Measurements from ENCODE around the gene NES.
A peak's percentile ranks its signal among the peaks of the same experiment; 100 is the strongest.

The NES gene

GRCh38 chr1:156655151-156655903 is 21.9 kb downstream of the NES start:
- Histone ChIP-seq H4K91ac (ENCODE audit: low read depth, low read length) (no peak overlapping the region), H3K14ac (ENCODE audit: low read length) (no peak overlapping the region), H3K27me3 (ENCODE audit: insufficient read depth, low read length) (peaks cover 10% of the 10 kb centered on the region), H3K4me3 (ENCODE audit: low read depth, low read length) (no peak overlapping the region), H3K9me3 (ENCODE audit: insufficient read depth, low read depth, low read length) (no peaks in the 10 kb centered on the region), H3K4me1 (ENCODE audit: control insufficient read depth in 1 of 2, insufficient read depth in 2 of 2, low read length in 2 of 2) (peaks cover 5 to 12% of the 10 kb centered on the region in 2 experiments), H3K36me3 (ENCODE audit: control insufficient read depth in 1 of 2, insufficient read depth in 2 of 2, low read length in 2 of 2) (no peaks in the 10 kb centered on the region), H2BK12ac (ENCODE audit: low read length) (no peak overlapping the region), H3K23ac (ENCODE audit: low read length) (no peak overlapping the region), H2BK5ac (ENCODE audit: low read depth, low read length, poor library complexity) (no peak overlapping the region), H2AFZ (ENCODE audit: insufficient read depth, low read length, poor library complexity) (no peak overlapping the region), H2AK5ac (ENCODE audit: low read length) (no peak overlapping the region), H4K12ac (ENCODE audit: low read depth, low read length) (no peak overlapping the region), H3K4ac (ENCODE audit: low read depth, low read length) (no peak overlapping the region), H3K4me2 (ENCODE audit: low read length) (no peak overlapping the region), H2BK120ac (ENCODE audit: insufficient read depth, low read length, poor library complexity) (no peak overlapping the region), H3K79me1 (ENCODE audit: low read length) (peaks cover 1% of the 10 kb centered on the region), H3K27ac (ENCODE audit: low read depth, low read length) (no peak overlapping the region), H3K9ac (ENCODE audit: low read length) (no peak overlapping the region), H3K18ac (ENCODE audit: low read length) (no peak overlapping the region), H3K79me2 (ENCODE audit: control insufficient read depth, insufficient read depth, low read length, poor library complexity) (no peaks in the 10 kb centered on the region), H4K8ac (ENCODE audit: low read depth, low read length) (no peak overlapping the region)
- DNase-seq = no peak
- no CpG with 5 or more reads among the region's 2 CpGs for WGBS (ENCODE audit: extremely low coverage, insufficient coverage, insufficient read length)

GRCh38 chr1:156654700-156655099 is 22.5 kb downstream of the NES start:
- no peaks in the 10 kb centered on the region for H3K9me3 ChIP-seq (ENCODE audit: insufficient read depth, low read depth, low read length)
- no peak overlapping the region for H3K14ac ChIP-seq (ENCODE audit: low read length)
- DNase-seq = no peak
- no CpG with 5 or more reads among the region's 1 CpG for WGBS (ENCODE audit: extremely low coverage, insufficient coverage, insufficient read length)
- H3K4ac ChIP-seq (ENCODE audit: low read depth, low read length) = no peak overlapping the region
- no peak overlapping the region for H3K9ac ChIP-seq (ENCODE audit: low read length)
- H2BK5ac ChIP-seq (ENCODE audit: low read depth, low read length, poor library complexity) = no peak overlapping the region
- peaks cover 11% of the 10 kb centered on the region for H3K27me3 ChIP-seq (ENCODE audit: insufficient read depth, low read length)
- no peak overlapping the region for H2BK120ac ChIP-seq (ENCODE audit: insufficient read depth, low read length, poor library complexity)
- H4K91ac ChIP-seq (ENCODE audit: low read depth, low read length) = no peak overlapping the region
- H3K23ac ChIP-seq (ENCODE audit: low read length) = no peak overlapping the region
- no peaks in the 10 kb centered on the region for H3K79me2 ChIP-seq (ENCODE audit: control insufficient read depth, insufficient read depth, low read length, poor library complexity)
- H2AFZ ChIP-seq (ENCODE audit: insufficient read depth, low read length, poor library complexity) = no peak overlapping the region
- H4K8ac ChIP-seq (ENCODE audit: low read depth, low read length) = no peak overlapping the region
- H4K12ac ChIP-seq (ENCODE audit: low read depth, low read length) = no peak overlapping the region
- no peak overlapping the region for H2AK5ac ChIP-seq (ENCODE audit: low read length)
- H3K4me3 ChIP-seq (ENCODE audit: low read depth, low read length) = no peak overlapping the region
- no peak overlapping the region for H3K4me2 ChIP-seq (ENCODE audit: low read length)
- H2BK12ac ChIP-seq (ENCODE audit: low read length) = no peak overlapping the region
- no peaks in the 10 kb centered on the region for H3K36me3 ChIP-seq (ENCODE audit: control insufficient read depth in 1 of 2, insufficient read depth in 2 of 2, low read length in 2 of 2)
- H3K27ac ChIP-seq (ENCODE audit: low read depth, low read length) = no peak overlapping the region
- no peak overlapping the region for H3K18ac ChIP-seq (ENCODE audit: low read length)
- peaks cover 2 to 9% of the 10 kb centered on the region in 2 experiments for H3K4me1 ChIP-seq (ENCODE audit: control insufficient read depth in 1 of 2, insufficient read depth in 2 of 2, low read length in 2 of 2)
- no peaks in the 10 kb centered on the region for H3K79me1 ChIP-seq (ENCODE audit: low read length)

GRCh38 chr1:156652992-156653355 is 24.2 kb downstream of the NES start:
- H3K4me3 ChIP-seq (ENCODE audit: low read depth, low read length) = no peak overlapping the region
- H3K18ac ChIP-seq (ENCODE audit: low read length) = no peak overlapping the region
- H3K4me1 ChIP-seq (ENCODE audit: control insufficient read depth in 1 of 2, insufficient read depth in 2 of 2, low read length in 2 of 2) = peaks cover 0 to 7% of the 10 kb centered on the region in 2 experiments
- no peak overlapping the region for H2BK12ac ChIP-seq (ENCODE audit: low read length)
- H2AFZ ChIP-seq (ENCODE audit: insufficient read depth, low read length, poor library complexity) = no peak overlapping the region
- H3K14ac ChIP-seq (ENCODE audit: low read length) = no peak overlapping the region
- H3K23ac ChIP-seq (ENCODE audit: low read length) = no peak overlapping the region
- H3K36me3 ChIP-seq (ENCODE audit: control insufficient read depth in 1 of 2, insufficient read depth in 2 of 2, low read length in 2 of 2) = no peaks in the 10 kb centered on the region
- no peak overlapping the region for H3K9ac ChIP-seq (ENCODE audit: low read length)
- H4K8ac ChIP-seq (ENCODE audit: low read depth, low read length) = no peak overlapping the region
- H4K91ac ChIP-seq (ENCODE audit: low read depth, low read length) = no peak overlapping the region
- H3K9me3 ChIP-seq (ENCODE audit: insufficient read depth, low read depth, low read length) = peaks cover 4% of the 10 kb centered on the region
- H3K27ac ChIP-seq (ENCODE audit: low read depth, low read length) = no peak overlapping the region
- no peaks in the 10 kb centered on the region for H3K79me1 ChIP-seq (ENCODE audit: low read length)
- H2BK120ac ChIP-seq (ENCODE audit: insufficient read depth, low read length, poor library complexity) = no peak overlapping the region
- no peak overlapping the region for H3K4ac ChIP-seq (ENCODE audit: low read depth, low read length)
- DNase-seq = no peak
- no CpG with 5 or more reads among the region's 9 CpGs for WGBS (ENCODE audit: extremely low coverage, insufficient coverage, insufficient read length)
- no peaks in the 10 kb centered on the region for H3K79me2 ChIP-seq (ENCODE audit: control insufficient read depth, insufficient read depth, low read length, poor library complexity)
- H3K27me3 ChIP-seq (ENCODE audit: insufficient read depth, low read length) = peaks cover 17% of the 10 kb centered on the region
- no peak overlapping the region for H4K12ac ChIP-seq (ENCODE audit: low read depth, low read length)
- no peak overlapping the region for H3K4me2 ChIP-seq (ENCODE audit: low read length)
- H2AK5ac ChIP-seq (ENCODE audit: low read length) = no peak overlapping the region
- no peak overlapping the region for H2BK5ac ChIP-seq (ENCODE audit: low read depth, low read length, poor library complexity)

GRCh38 chr1:156652131-156652991 is 24.8 kb downstream of the NES start:
- Histone ChIP-seq H3K18ac (ENCODE audit: low read length) (no peak overlapping the region), H2BK120ac (ENCODE audit: insufficient read depth, low read length, poor library complexity) (no peak overlapping the region), H3K4ac (ENCODE audit: low read depth, low read length) (no peak overlapping the region), H3K14ac (ENCODE audit: low read length) (no peak overlapping the region), H3K27me3 (ENCODE audit: insufficient read depth, low read length) (peaks cover 20% of the 10 kb centered on the region), H3K79me2 (ENCODE audit: control insufficient read depth, insufficient read depth, low read length, poor library complexity) (no peaks in the 10 kb centered on the region), H2BK5ac (ENCODE audit: low read depth, low read length, poor library complexity) (no peak overlapping the region), H3K79me1 (ENCODE audit: low read length) (no peaks in the 10 kb centered on the region), H4K8ac (ENCODE audit: low read depth, low read length) (no peak overlapping the region), H3K4me3 (ENCODE audit: low read depth, low read length) (no peak overlapping the region), H3K9me3 (ENCODE audit: insufficient read depth, low read depth, low read length) (peaks cover 4% of the 10 kb centered on the region), H3K4me1 (ENCODE audit: control insufficient read depth in 1 of 2, insufficient read depth in 2 of 2, low read length in 2 of 2) (peaks cover 0 to 5% of the 10 kb centered on the region in 2 experiments), H3K27ac (ENCODE audit: low read depth, low read length) (no peak overlapping the region), H4K12ac (ENCODE audit: low read depth, low read length) (no peak overlapping the region), H3K9ac (ENCODE audit: low read length) (no peak overlapping the region), H4K91ac (ENCODE audit: low read depth, low read length) (no peak overlapping the region), H3K23ac (ENCODE audit: low read length) (no peak overlapping the region), H2AFZ (ENCODE audit: insufficient read depth, low read length, poor library complexity) (no peak overlapping the region), H3K36me3 (ENCODE audit: control insufficient read depth in 1 of 2, insufficient read depth in 2 of 2, low read length in 2 of 2) (no peaks in the 10 kb centered on the region), H2BK12ac (ENCODE audit: low read length) (no peak overlapping the region), H2AK5ac (ENCODE audit: low read length) (no peak overlapping the region), H3K4me2 (ENCODE audit: low read length) (no peak overlapping the region)
- peak; percentile 36 to 72 for DNase-seq
- WGBS (ENCODE audit: extremely low coverage, insufficient coverage, insufficient read length) = no CpG with 5 or more reads among the region's 16 CpGs
